Naive B cell (primary cell): Measurements from ENCODE around the gene ERCC4. TPM values are rescaled to one million over a fixed set of nuclear protein-coding genes. Genes with fewer than 3 reads are reported as not detected.
A peak's percentile ranks its signal among the peaks of the same experiment; 100 is the strongest.

Experiments used
- ATAC-seq, 2 donors: fragments of 150-1000 bp; cut with Tn5 transposase; 2 replicates each; pipeline ENCODE4 v1.10.0; 2021; ENCODE audit warnings: low read depth in 2 of 2, mild to moderate bottlenecking in 2 of 2, moderate library complexity in 2 of 2
- DNase-seq: peaks from one replicate; pipeline ENCODE4 v3.0.0; 2022
- H3K27ac Mint-ChIP-seq, 6 donors: one replicate each; pipeline ENCODE4 v1.8.0; 2020 to 2022; ENCODE audit warnings: mild to moderate bottlenecking in 6 of 6, mixed read lengths in 6 of 6, moderate library complexity in 5 of 6, inconsistent platforms in 2 of 6
- H3K27me3 Mint-ChIP-seq, 3 donors: one replicate each; pipeline ENCODE4 v1.8.0; 2021 to 2022; ENCODE audit warnings: mixed read lengths in 3 of 3, mild to moderate bottlenecking in 1 of 3
- H3K36me3 Mint-ChIP-seq, 2 donors: one replicate each; pipeline ENCODE4 v1.8.0; 2020 to 2022; ENCODE audit warnings: mixed read lengths in 2 of 2, inconsistent platforms in 1 of 2, mild to moderate bottlenecking in 1 of 2
- H3K4me1 Mint-ChIP-seq, 3 donors: one replicate each; pipeline ENCODE4 v1.8.0; 2020 to 2022; ENCODE audit warnings: mixed read lengths in 3 of 3, inconsistent platforms in 1 of 3, mild to moderate bottlenecking in 1 of 3, moderate library complexity in 1 of 3
- H3K4me3 Mint-ChIP-seq, 8 donors: one replicate each; pipeline ENCODE4 v1.8.0; 2020 to 2022; ENCODE audit warnings: mild to moderate bottlenecking in 8 of 8, mixed read lengths in 8 of 8, moderate library complexity in 8 of 8, inconsistent platforms in 2 of 8
- H3K9me3 Mint-ChIP-seq, 7 donors: one replicate each; pipeline ENCODE4 v1.8.0; 2020 to 2022; ENCODE audit warnings: mixed read lengths in 7 of 7, mild to moderate bottlenecking in 5 of 7, inconsistent platforms in 2 of 7, moderate library complexity in 1 of 7
- polyA plus RNA-seq, 6 donors: library from polyadenylated mRNA; unstranded; fragments of 300-500 nt; fragmentation: Illumina TruSeq; gene quantifications; one replicate each; pipeline ENCODE4 v1.2.3, GENCODE V29; 2021; ENCODE audit warnings: low read depth in 6 of 6

ERCC4 gene
- polyA plus RNA-seq, 6 donors from 2014 or later: 11.9 to 25.5 (median 15.0) TPM

- Mint-ChIP-seq H3K9me3 (peaks cover 0 to 5% (median 0%) of the 10 kb centered on the region in 7 donors), H3K4me1 (peaks cover 0 to 6% (median 3%) of the 10 kb centered on the region in 3 donors), H3K27me3 (peaks cover 19 to 52% (median 43%) of the 10 kb centered on the region in 3 donors), H3K27ac (no peak overlapping the region), H3K36me3 (no peaks in the 10 kb centered on the region), H3K4me3 (no peak overlapping the region)
- DNase-seq: no peak
- ATAC-seq: no peak
Observed at GRCh38 chr16:13961099-13961811, 41.3 kb downstream of the ERCC4 start.

- peaks cover 22 to 55% (median 47%) of the 10 kb centered on the region in 3 donors for H3K27me3 Mint-ChIP-seq
- DNase-seq (no peak), ATAC-seq (no peak)
- no peaks in the 10 kb centered on the region for H3K36me3 Mint-ChIP-seq
- no peak overlapping the region for H3K4me3 Mint-ChIP-seq
- peaks cover 0 to 5% (median 0%) of the 10 kb centered on the region in 7 donors for H3K9me3 Mint-ChIP-seq
- H3K4me1 Mint-ChIP-seq: peaks cover 0 to 6% (median 3%) of the 10 kb centered on the region in 3 donors
- peak overlapping the region in 1 of 6 donors; percentile 8 for H3K27ac Mint-ChIP-seq
Observed at GRCh38 chr16:13962232-13962631, 42.3 kb downstream of the ERCC4 start.

GRCh38 chr16:13968835-13969234 lies 48.9 kb downstream of the ERCC4 start:
- H3K27ac Mint-ChIP-seq: no peak overlapping the region
- peaks cover 20 to 73% (median 43%) of the 10 kb centered on the region in 3 donors for H3K27me3 Mint-ChIP-seq
- peaks cover 0 to 19% of the 10 kb centered on the region in 2 donors for H3K36me3 Mint-ChIP-seq
- H3K9me3 Mint-ChIP-seq: peaks cover 0 to 29% (median 5%) of the 10 kb centered on the region in 7 donors
- DNase-seq (no peak), ATAC-seq (no peak)
- no peak overlapping the region for H3K4me3 Mint-ChIP-seq
- H3K4me1 Mint-ChIP-seq: no peaks in the 10 kb centered on the region

- Mint-ChIP-seq H3K27ac (no peak overlapping the region), H3K4me1 (no peaks in the 10 kb centered on the region), H3K27me3 (peaks cover 20 to 71% (median 43%) of the 10 kb centered on the region in 3 donors), H3K4me3 (no peak overlapping the region), H3K36me3 (peaks cover 0 to 19% of the 10 kb centered on the region in 2 donors), H3K9me3 (peaks cover 0 to 29% (median 5%) of the 10 kb centered on the region in 7 donors)
- ATAC-seq: no peak
- no peak for DNase-seq
Observed at GRCh38 chr16:13969711-13970110, 49.8 kb downstream of the ERCC4 start.

GRCh38 chr16:13970708-13971422 lies 50.9 kb downstream of the ERCC4 start:
- Mint-ChIP-seq H3K27me3 (peaks cover 20 to 60% (median 39%) of the 10 kb centered on the region in 3 donors), H3K4me3 (no peak overlapping the region), H3K27ac (no peak overlapping the region), H3K4me1 (no peaks in the 10 kb centered on the region), H3K9me3 (peaks cover 0 to 29% (median 5%) of the 10 kb centered on the region in 7 donors), H3K36me3 (peaks cover 0 to 19% of the 10 kb centered on the region in 2 donors)
- DNase-seq (no peak), ATAC-seq (no peak)

GRCh38 chr16:13973321-13974023 lies 53.5 kb downstream of the ERCC4 start:
- Mint-ChIP-seq H3K9me3 (peaks cover 0 to 13% (median 4%) of the 10 kb centered on the region in 7 donors), H3K27ac (no peak overlapping the region), H3K4me3 (no peak overlapping the region), H3K27me3 (peaks cover 12 to 36% (median 17%) of the 10 kb centered on the region in 3 donors), H3K4me1 (no peaks in the 10 kb centered on the region), H3K36me3 (peaks cover 0 to 14% of the 10 kb centered on the region in 2 donors)
- no peak for ATAC-seq
- DNase-seq: no peak

GRCh38 chr16:13977177-13977576 lies 57.2 kb downstream of the ERCC4 start:
- Mint-ChIP-seq H3K27me3 (peaks cover 5 to 25% (median 8%) of the 10 kb centered on the region in 3 donors), H3K4me1 (no peaks in the 10 kb centered on the region), H3K4me3 (no peak overlapping the region), H3K27ac (no peak overlapping the region), H3K36me3 (peaks cover 0 to 12% of the 10 kb centered on the region in 2 donors), H3K9me3 (peaks cover 0 to 21% (median 7%) of the 10 kb centered on the region in 7 donors)
- no peak for DNase-seq
- ATAC-seq: no peak

- Mint-ChIP-seq H3K4me1 (no peaks in the 10 kb centered on the region), H3K27ac (no peak overlapping the region), H3K36me3 (peaks cover 0 to 7% of the 10 kb centered on the region in 2 donors), H3K9me3 (peaks cover 0 to 17% (median 7%) of the 10 kb centered on the region in 7 donors), H3K4me3 (no peak overlapping the region), H3K27me3 (peaks cover 0 to 16% (median 5%) of the 10 kb centered on the region in 3 donors)
- ATAC-seq (no peak), DNase-seq (no peak)
Observed at GRCh38 chr16:13982451-13982850, 62.5 kb downstream of the ERCC4 start.

GRCh38 chr16:13983625-13984024 lies 63.7 kb downstream of the ERCC4 start:
- peak overlapping the region in 1 of 6 donors; percentile 7 for H3K27ac Mint-ChIP-seq
- H3K36me3 Mint-ChIP-seq: peaks cover 0 to 7% of the 10 kb centered on the region in 2 donors
- peaks cover 0 to 21% (median 7%) of the 10 kb centered on the region in 7 donors for H3K9me3 Mint-ChIP-seq
- H3K4me3 Mint-ChIP-seq: peak overlapping the region in 1 of 8 donors; percentile 37
- ATAC-seq: no peak
- no peak for DNase-seq
- peaks cover 0 to 22% (median 4%) of the 10 kb centered on the region in 3 donors for H3K27me3 Mint-ChIP-seq
- no peaks in the 10 kb centered on the region for H3K4me1 Mint-ChIP-seq

GRCh38 chr16:13984794-13985193 lies 64.8 kb downstream of the ERCC4 start:
- ATAC-seq (no peak), DNase-seq (no peak)
- Mint-ChIP-seq H3K9me3 (peaks cover 0 to 15% (median 3%) of the 10 kb centered on the region in 7 donors), H3K36me3 (peaks cover 0 to 7% of the 10 kb centered on the region in 2 donors), H3K27me3 (peaks cover 0 to 11% (median 0%) of the 10 kb centered on the region in 3 donors), H3K4me1 (no peaks in the 10 kb centered on the region), H3K27ac (peak overlapping the region in 1 of 6 donors; percentile 50), H3K4me3 (no peak overlapping the region)

- no peak overlapping the region for H3K4me3 Mint-ChIP-seq
- H3K36me3 Mint-ChIP-seq: no peaks in the 10 kb centered on the region
- DNase-seq (no peak), ATAC-seq (no peak)
- no peaks in the 10 kb centered on the region for H3K4me1 Mint-ChIP-seq
- no peak overlapping the region for H3K27ac Mint-ChIP-seq
- H3K27me3 Mint-ChIP-seq: peaks cover 0 to 11% (median 5%) of the 10 kb centered on the region in 3 donors
- H3K9me3 Mint-ChIP-seq: peaks cover 0 to 4% (median 0%) of the 10 kb centered on the region in 7 donors
Observed at GRCh38 chr16:13988038-13988437, 68.1 kb downstream of the ERCC4 start.

GRCh38 chr16:13992322-13992721 lies 72.4 kb downstream of the ERCC4 start:
- peaks cover 0 to 8% of the 10 kb centered on the region in 2 donors for H3K36me3 Mint-ChIP-seq
- peaks cover 0 to 6% (median 5%) of the 10 kb centered on the region in 3 donors for H3K27me3 Mint-ChIP-seq
- H3K27ac Mint-ChIP-seq: peak overlapping the region in 1 of 6 donors; percentile 33
- DNase-seq (no peak), ATAC-seq (no peak)
- peak overlapping the region in 1 of 8 donors; percentile 6 for H3K4me3 Mint-ChIP-seq
- H3K9me3 Mint-ChIP-seq: peaks cover 2 to 14% (median 11%) of the 10 kb centered on the region in 7 donors
- H3K4me1 Mint-ChIP-seq: peaks cover 12 to 20% (median 13%) of the 10 kb centered on the region in 3 donors

GRCh38 chr16:13992976-13993375 lies 73.0 kb downstream of the ERCC4 start:
- peaks cover 16 to 24% (median 17%) of the 10 kb centered on the region in 3 donors for H3K4me1 Mint-ChIP-seq
- DNase-seq: no peak
- H3K27ac Mint-ChIP-seq: no peak overlapping the region
- no peak overlapping the region for H3K4me3 Mint-ChIP-seq
- peaks cover 0 to 5% (median 4%) of the 10 kb centered on the region in 3 donors for H3K27me3 Mint-ChIP-seq
- ATAC-seq: no peak
- peaks cover 0 to 8% of the 10 kb centered on the region in 2 donors for H3K36me3 Mint-ChIP-seq
- peaks cover 5 to 15% (median 12%) of the 10 kb centered on the region in 7 donors for H3K9me3 Mint-ChIP-seq
